Measurements from ENCODE around the gene KRTAP5-10.

- TF ChIP-seq POLR2A (IDR thresholded peaks at IDR 0.05), result no peak
- TF ChIP-seq, protein P1, sequence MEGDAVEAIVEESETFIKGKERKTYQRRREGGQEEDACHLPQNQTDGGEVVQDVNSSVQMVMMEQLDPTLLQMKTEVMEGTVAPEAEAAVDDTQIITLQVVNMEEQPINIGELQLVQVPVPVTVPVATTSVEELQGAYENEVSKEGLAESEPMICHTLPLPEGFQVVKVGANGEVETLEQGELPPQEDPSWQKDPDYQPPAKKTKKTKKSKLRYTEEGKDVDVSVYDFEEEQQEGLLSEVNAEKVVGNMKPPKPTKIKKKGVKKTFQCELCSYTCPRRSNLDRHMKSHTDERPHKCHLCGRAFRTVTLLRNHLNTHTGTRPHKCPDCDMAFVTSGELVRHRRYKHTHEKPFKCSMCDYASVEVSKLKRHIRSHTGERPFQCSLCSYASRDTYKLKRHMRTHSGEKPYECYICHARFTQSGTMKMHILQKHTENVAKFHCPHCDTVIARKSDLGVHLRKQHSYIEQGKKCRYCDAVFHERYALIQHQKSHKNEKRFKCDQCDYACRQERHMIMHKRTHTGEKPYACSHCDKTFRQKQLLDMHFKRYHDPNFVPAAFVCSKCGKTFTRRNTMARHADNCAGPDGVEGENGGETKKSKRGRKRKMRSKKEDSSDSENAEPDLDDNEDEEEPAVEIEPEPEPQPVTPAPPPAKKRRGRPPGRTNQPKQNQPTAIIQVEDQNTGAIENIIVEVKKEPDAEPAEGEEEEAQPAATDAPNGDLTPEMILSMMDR (IDR thresholded peaks at IDR 0.05), result no peak
These were observed 9.3 kb upstream of the KRTAP5-10 start for GRCh38 chr11:71556018-71556417.
